D721Med (cell line): ENCODE data around the gene MYH14.
"Not testable (repeated sequence)": the region's sequence is repeated elsewhere in the genome, so short reads cannot be mapped to it uniquely, and the experiment has no call there.

Experiments used
- DNase-seq: peaks from one replicate; pipeline ENCODE4 v3.0.0; 2011; ENCODE audit warnings: low spot score; ENCODE audit not compliant: insufficient read length
- FAIRE-seq: peaks from 2 replicates; lab custom pipeline; 2011; peaks lifted over from hg19 to GRCh38; lab: Jason Lieb, UNC
- TF ChIP-seq, protein P1 (sequence below): IDR thresholded peaks from 2 replicates; pipeline ENCODE4 v1.5.1; 2012; ENCODE audit warnings: mild to moderate bottlenecking, control low read depth; ENCODE audit not compliant: insufficient read depth; ENCODE audit errors: missing control alignments

Gene MYH14

DNA sequence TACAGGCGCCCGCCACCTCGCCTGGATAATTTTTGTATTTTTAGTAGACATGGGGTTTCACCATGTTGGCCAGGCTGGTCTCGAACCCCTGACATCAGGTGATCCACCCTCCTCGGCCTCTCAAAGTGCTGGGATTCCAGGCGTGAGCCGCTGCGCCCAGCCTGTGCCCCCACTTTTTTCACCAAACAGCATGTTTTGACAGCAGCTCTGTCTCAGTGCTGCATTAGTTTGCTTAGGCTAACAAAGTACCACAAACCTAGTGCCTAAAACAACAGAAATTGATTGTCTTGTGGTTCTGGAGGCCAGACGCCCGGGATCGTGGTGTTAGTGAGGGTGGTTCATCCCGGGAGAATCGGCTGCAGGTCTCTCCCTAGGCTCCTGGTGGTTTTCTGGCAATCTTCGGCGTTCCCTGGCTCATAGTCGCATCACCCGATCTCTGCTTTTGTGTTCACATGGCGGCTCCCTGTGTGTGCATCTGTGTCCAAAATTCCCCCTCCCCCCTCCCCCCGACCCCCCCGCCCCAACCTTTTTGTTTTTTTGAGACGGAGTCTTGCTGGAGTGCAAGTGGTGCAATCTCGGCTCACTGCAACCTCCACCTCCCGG is 30.0 kb downstream of the MYH14 start:
- DNase-seq (no peak), FAIRE-seq (no peak)
- TF ChIP-seq, protein P1, sequence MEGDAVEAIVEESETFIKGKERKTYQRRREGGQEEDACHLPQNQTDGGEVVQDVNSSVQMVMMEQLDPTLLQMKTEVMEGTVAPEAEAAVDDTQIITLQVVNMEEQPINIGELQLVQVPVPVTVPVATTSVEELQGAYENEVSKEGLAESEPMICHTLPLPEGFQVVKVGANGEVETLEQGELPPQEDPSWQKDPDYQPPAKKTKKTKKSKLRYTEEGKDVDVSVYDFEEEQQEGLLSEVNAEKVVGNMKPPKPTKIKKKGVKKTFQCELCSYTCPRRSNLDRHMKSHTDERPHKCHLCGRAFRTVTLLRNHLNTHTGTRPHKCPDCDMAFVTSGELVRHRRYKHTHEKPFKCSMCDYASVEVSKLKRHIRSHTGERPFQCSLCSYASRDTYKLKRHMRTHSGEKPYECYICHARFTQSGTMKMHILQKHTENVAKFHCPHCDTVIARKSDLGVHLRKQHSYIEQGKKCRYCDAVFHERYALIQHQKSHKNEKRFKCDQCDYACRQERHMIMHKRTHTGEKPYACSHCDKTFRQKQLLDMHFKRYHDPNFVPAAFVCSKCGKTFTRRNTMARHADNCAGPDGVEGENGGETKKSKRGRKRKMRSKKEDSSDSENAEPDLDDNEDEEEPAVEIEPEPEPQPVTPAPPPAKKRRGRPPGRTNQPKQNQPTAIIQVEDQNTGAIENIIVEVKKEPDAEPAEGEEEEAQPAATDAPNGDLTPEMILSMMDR = no peak

DNA sequence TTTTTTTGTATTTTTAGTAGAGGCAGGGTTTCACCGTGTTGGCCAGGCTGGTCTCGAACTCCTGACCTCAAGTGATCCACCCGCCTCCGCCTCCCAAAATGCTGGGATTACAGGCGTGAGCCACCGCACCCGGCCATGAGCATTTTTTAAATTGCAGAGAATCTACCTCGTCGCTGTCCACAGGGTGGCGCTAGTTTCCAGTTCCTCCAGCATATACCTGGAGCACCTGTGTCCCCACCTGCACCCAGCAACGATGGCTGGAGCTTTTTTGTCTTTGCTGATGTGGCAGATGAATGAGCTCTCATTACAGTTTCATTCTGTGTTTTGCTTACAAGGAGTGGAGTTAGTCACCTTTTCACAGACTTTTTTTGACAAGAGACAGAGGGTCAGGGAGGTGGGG is 34.1 kb downstream of the MYH14 start:
- not testable (repeated sequence) for FAIRE-seq

DNA sequence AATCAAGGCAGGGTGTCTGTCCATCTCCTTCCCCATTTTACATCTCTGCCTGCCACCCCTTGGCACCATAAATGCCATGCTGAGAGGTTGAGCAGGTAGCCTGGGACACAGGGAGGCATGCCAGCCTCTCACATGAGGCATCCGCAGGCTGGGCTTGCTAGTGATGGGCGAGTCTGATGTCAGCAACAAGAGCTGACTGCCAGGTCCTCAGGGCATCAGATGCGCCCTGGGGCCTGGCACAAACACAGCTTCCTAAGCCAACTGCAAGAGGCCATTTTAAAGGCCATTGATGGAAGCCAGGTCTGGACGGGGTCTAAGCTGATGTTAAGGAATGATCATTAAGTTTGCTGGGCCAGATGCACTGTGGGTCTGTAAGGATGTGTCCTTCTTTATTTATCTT is 34.6 kb downstream of the MYH14 start:
- TF ChIP-seq, protein P1 = no peak
- FAIRE-seq = no peak
- DNase-seq = no peak

More for the DNA sequence above, 34.1 kb downstream of the MYH14 start:
- not testable (repeated sequence) for DNase-seq

DNA sequence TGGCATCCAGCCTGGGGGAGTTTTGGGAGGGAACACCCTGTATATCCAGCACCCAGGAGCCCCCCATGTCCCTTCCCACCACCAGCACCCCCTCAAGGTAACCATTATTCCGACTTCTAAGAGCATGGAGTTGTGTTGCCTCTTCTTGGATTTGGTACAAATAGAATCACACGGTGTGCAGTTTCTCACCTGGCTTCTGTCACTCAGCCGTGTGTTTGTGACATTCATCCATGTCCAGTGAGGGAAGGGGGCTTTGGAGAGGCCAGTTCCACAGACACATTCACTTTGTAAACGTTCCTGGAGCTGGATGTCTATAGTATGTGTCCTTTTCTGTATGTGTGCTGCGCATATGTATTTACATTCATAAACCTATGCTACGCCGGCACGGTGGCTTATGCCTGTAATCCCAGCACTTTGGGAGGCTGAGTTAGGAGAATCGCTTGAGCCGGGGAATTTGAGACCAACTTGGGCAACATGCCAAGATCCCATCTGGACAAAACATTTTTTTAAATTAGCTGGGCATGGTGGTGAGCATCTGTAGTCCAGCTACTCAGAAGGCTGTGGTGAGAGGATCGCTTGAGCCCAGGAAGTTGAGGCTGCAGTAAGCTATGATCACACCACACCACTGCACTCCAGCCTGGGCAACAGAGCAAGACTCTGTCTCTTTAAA is 36.6 kb downstream of the MYH14 start:
- TF ChIP-seq, protein P1 = no peak
- no peak for DNase-seq
- FAIRE-seq = no peak

DNA sequence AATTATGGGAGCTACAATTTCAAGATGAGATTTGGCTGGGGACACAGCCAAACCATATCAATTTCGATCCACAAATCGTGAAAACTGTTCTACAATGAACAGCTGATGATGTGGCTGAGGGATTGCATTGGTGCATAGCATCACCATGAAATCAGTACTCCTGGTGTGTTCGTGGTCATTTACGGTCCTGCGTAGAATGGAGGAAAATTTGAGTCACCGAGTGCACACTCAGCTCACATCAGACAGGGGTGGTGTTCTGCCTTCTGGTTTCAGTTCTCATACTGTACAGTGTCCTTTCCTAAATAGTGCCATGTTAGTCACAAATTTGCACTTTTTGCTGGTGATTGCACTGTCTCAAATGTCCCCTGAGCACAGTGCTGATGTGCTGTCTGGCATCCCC is 39.2 kb downstream of the MYH14 start:
- FAIRE-seq = no peak
- no peak for DNase-seq
- TF ChIP-seq, protein P1 = no peak

DNA sequence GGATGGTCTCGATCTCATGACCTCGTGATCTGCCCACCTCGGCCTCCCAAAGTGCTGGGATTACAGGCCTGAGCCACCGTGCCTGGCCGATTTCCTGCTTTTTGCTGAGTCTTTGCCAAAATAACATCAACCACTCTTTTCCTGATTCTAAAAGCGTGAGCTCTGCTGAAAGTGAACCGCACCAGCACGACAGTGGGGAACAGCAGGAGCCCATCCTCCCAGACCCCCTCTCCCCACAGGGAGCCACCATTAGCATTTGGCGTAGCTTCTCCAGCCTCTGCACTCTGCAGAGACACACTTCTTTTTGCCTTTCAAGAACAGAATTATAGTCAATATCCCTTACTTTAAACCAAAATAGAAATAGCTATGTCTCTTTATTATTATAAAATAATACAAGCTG is 41.3 kb downstream of the MYH14 start:
- DNase-seq (no peak), FAIRE-seq (no peak)
- TF ChIP-seq, protein P1 = no peak

DNA sequence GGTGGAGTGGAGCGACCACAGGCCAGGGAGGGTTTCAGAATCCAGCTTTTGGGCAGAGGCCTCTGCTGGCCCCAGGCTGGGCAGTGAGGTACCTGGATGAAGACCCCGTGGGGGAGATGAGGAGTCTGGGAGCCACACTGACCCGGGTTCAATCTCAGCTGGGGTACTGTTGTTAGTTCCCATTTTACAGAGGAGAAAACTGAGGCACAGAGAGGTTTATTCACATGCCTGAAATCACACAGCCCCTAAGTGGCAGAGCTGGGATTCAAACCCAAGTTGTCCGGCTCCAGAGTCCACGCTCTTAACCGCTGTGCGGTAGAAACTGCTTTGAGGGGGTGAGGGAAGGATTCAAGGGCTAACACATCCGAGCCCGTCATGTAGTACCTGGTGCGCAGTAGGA is 45.0 kb downstream of the MYH14 start:
- FAIRE-seq (no peak), DNase-seq (no peak)
- TF ChIP-seq, protein P1 = no peak
